Stromal cell of bone marrow (primary cell): ENCODE data around the gene CD151.
A peak's percentile ranks its signal among the peaks of the same experiment; 100 is the strongest.

Source experiments
- DNase-seq: peaks from one replicate; pipeline ENCODE4 v3.0.0-alpha.2; 2012; ENCODE audit warnings: low read depth

The CD151 gene

GRCh38 chr11:858053-858761 lies 25.5 kb downstream of the CD151 start:
- DNase-seq: no peak

- DNase-seq: no peak
These were observed 26.1 kb downstream of the CD151 start for GRCh38 chr11:858762-859339.

- peak; percentile 47 for DNase-seq
These were observed 26.8 kb downstream of the CD151 start for GRCh38 chr11:859394-860131.

- DNase-seq: no peak
These were observed 27.7 kb downstream of the CD151 start for GRCh38 chr11:860234-861104.

GRCh38 chr11:861105-861479 lies 28.3 kb downstream of the CD151 start:
- no peak for DNase-seq

- DNase-seq: no peak
These were observed 29.4 kb downstream of the CD151 start for GRCh38 chr11:862081-862661.

GRCh38 chr11:862696-863022 lies 29.9 kb downstream of the CD151 start:
- no peak for DNase-seq

GRCh38 chr11:863023-863909 lies 30.5 kb downstream of the CD151 start:
- DNase-seq: no peak

- DNase-seq: no peak
These were observed 31.4 kb downstream of the CD151 start for GRCh38 chr11:863910-864827.

- no peak for DNase-seq
These were observed 32.1 kb downstream of the CD151 start for GRCh38 chr11:864898-865297.

- no peak for DNase-seq
These were observed 33.0 kb downstream of the CD151 start for GRCh38 chr11:865462-866430.

- DNase-seq: no peak
These were observed 33.7 kb downstream of the CD151 start for GRCh38 chr11:866481-866880.

GRCh38 chr11:867856-868358 lies 35.2 kb downstream of the CD151 start:
- DNase-seq: no peak

- DNase-seq: no peak
These were observed 35.6 kb downstream of the CD151 start for GRCh38 chr11:868394-868793.

- DNase-seq: no peak
These were observed 36.0 kb downstream of the CD151 start for GRCh38 chr11:868802-869201.

GRCh38 chr11:869399-870126 lies 36.8 kb downstream of the CD151 start:
- DNase-seq: no peak

GRCh38 chr11:870127-870413 lies 37.3 kb downstream of the CD151 start:
- no peak for DNase-seq

GRCh38 chr11:870418-870817 lies 37.7 kb downstream of the CD151 start:
- DNase-seq: no peak
